GM23338 (cell line): Measurements from ENCODE around the gene SHB.

ENCODE experiments used
- EZH2 ChIP-seq: fragments of 200-600 bp; sonication (generic); IDR thresholded peaks from one replicate; pipeline ENCODE4 v1.8.0; 2017; ENCODE audit warnings: antibody characterized with exemption, mild to moderate bottlenecking, low read depth; ENCODE audit not compliant: unreplicated experiment
- EZH2phosphoT487 ChIP-seq: fragments of 200-600 bp; sonication (generic); IDR thresholded peaks from one replicate; pipeline ENCODE4 v1.8.1; 2018; ENCODE audit warnings: antibody characterized with exemption; ENCODE audit not compliant: unreplicated experiment
- JUNB ChIP-seq: IDR thresholded peaks from one replicate; pipeline ENCODE4 v1.6.1; 2016; ENCODE audit warnings: antibody characterized with exemption; ENCODE audit not compliant: unreplicated experiment
- NANOG ChIP-seq: IDR thresholded peaks from 2 replicates; pipeline ENCODE4 v1.6.1; 2016; ENCODE audit warnings: antibody characterized with exemption, borderline replicate concordance
- POLR2AphosphoS5 ChIP-seq: IDR thresholded peaks from 2 replicates; pipeline ENCODE4 v1.6.1; 2016; ENCODE audit warnings: antibody characterized with exemption, low read depth
- TF ChIP-seq, protein P1 (sequence below), 2 experiments: fragments of 200-600 bp in 1 of 2; sonication (generic) in 1 of 2; conservative IDR thresholded peaks; 2 replicates each; pipeline versions ENCODE4 v1.5.1 to v1.6.1; 2016 to 2017; ENCODE audit warnings: antibody characterized with exemption in 2 of 2, low read depth in 2 of 2, mild to moderate bottlenecking in 2 of 2, moderate library complexity in 1 of 2

DNA sequence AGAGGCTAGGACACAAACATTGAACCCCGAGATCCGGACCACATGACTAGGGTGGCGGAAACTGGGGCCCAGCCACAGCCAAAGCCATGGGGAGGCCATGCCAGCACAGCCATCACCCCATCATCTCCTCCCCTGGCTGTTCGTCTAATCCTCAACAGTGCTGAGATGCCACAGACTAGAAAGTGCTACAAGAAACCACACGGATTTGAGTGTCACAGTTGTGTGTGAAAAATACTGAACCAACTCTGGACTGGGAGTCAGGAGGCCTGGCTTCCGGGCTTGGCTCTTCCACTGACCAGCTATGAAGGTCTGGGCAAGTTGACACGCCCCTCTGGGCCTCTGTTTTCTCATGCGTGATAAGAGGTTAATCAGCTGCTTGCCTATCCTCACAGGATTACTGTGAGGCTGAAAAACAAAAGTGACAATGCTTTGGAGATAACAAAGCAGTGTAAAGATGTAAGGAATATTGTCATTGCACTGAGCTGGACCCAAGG is 38.8 kb upstream of the SHB start:
- TF ChIP-seq EZH2 = no peak
- TF ChIP-seq, protein P1, sequence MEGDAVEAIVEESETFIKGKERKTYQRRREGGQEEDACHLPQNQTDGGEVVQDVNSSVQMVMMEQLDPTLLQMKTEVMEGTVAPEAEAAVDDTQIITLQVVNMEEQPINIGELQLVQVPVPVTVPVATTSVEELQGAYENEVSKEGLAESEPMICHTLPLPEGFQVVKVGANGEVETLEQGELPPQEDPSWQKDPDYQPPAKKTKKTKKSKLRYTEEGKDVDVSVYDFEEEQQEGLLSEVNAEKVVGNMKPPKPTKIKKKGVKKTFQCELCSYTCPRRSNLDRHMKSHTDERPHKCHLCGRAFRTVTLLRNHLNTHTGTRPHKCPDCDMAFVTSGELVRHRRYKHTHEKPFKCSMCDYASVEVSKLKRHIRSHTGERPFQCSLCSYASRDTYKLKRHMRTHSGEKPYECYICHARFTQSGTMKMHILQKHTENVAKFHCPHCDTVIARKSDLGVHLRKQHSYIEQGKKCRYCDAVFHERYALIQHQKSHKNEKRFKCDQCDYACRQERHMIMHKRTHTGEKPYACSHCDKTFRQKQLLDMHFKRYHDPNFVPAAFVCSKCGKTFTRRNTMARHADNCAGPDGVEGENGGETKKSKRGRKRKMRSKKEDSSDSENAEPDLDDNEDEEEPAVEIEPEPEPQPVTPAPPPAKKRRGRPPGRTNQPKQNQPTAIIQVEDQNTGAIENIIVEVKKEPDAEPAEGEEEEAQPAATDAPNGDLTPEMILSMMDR (conservative IDR thresholded peaks at IDR 0.05; ENCODE audit: low read depth in 2 of 2) = no peak
- no peak for TF ChIP-seq POLR2AphosphoS5
- TF ChIP-seq EZH2phosphoT487 = no peak
- TF ChIP-seq NANOG = no peak
- no peak for TF ChIP-seq JUNB
